ENCODE data around the gene PLPP6. TPM values are rescaled to one million over a fixed set of nuclear protein-coding genes. Genes with fewer than 3 reads are reported as not detected.

Gene PLPP6
- total and polyA plus RNA-seq, 12 donors: 2.2 to 17.1 (median 11.1) TPM

DNA sequence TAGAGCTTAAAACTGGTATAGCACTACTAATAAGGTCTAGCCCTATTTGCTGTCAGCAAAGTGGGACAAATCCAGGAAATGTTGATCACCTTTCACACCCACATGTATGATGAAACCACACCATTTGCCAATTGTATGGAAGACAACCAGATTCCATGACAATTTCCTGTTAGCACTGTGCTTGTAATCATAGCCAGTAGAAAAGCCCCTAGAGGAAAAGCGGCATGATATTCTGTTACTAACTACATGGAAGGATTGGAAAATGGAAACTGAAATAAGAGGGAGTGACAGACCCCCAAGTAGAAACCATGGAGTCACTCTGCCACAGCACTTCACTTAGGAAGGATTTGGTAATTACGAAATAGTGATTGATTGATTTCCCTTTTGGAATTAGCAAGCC lies 3.3 kb downstream of the PLPP6 start:
- no peak for DNase-seq
- H3K4me3 ChIP-seq: no peak overlapping the region
- H3K4me1 ChIP-seq (replicated peaks in 1 of 2): peaks cover 10 to 24% of the 10 kb centered on the region in 2 donors
- H3K27me3 ChIP-seq: no peaks in the 10 kb centered on the region
- peak overlapping the region in 1 of 5 donors; percentile 5 for H3K27ac ChIP-seq
- intact Hi-C loops (cut with DNase I): no loop called here
- WGBS, 4 donors: 78 to 86% (median 84%) methylated on average over 2 of the region's 2 CpGs
- no peak for TF ChIP-seq CTCF (IDR thresholded peaks at IDR 0.05)
- no peak for TF ChIP-seq POLR2A (IDR thresholded peaks at IDR 0.05)
- H3K9me3 ChIP-seq (replicated peaks in 1 of 3): no peaks in the 10 kb centered on the region
- no peaks in the 10 kb centered on the region for H3K36me3 ChIP-seq (replicated peaks in 1 of 2)

DNA sequence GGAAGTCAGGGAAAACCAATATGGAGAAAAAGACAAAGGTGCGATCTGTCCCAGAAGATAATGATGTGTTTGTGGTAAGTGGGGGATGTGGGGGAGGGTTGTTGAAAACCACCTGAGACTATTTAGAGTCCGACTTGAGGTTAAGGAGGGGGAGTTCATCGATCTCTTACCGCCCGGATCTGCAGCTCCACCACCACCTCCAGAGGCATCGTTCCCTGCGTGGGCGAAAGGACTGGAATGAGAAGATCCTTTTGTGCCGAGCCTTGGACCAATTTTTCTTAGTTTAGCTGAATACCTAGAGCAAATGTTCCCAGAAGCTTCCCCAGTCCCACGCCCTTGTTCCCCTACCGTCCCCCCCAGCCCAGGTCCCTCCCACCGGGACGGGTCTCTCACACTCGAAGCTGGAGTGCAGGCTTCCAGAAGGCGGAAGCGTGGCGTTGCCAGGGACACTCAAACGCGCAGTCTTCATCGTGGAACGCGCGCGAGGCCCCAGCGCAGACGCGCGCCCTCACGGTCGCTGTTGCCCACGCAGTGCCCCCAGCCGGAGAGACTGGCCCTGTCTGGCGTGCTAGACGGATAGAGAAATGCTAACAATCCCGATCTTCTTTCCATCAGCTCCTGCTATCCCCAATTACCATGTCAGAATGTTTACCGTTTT lies 4.1 kb downstream of the PLPP6 start, which contains the start of gene SPATA6L:
SPATA6L (minus strand) TSS at position 439 of the 658 bp plus-strand sequence; CDS start at position 209, 230 bp downstream.
- Histone ChIP-seq H3K36me3 (replicated peaks in 1 of 2) (no peaks in the 10 kb centered on the region), H3K27ac (peak within 1 kb of the TSS in 3 of 5 donors; percentile 49 to 75 (median 65)), H3K27me3 (no peaks in the 10 kb centered on the region), H3K4me1 (replicated peaks in 1 of 2) (peaks cover 10 to 24% of the 10 kb centered on the region in 2 donors), H3K9me3 (replicated peaks in 1 of 3) (no peaks in the 10 kb centered on the region), H3K4me3 (peak within 1 kb of the TSS in 2 of 4 donors; percentile 35 to 59)
- WGBS, 4 donors: 1 to 4% (median 2%) methylated on average over 13 to 36 of the region's 36 CpGs
- intact Hi-C loops (cut with DNase I): no loop called here
- DNase-seq: peak; percentile 62 to 86 (median 68)
- peak in 1 of 2 donors; percentile 22 for TF ChIP-seq POLR2A (IDR thresholded peaks at IDR 0.05)
- no peak for TF ChIP-seq CTCF (IDR thresholded peaks at IDR 0.05)

- Histone ChIP-seq H3K27ac (no peak overlapping the region), H3K27me3 (no peaks in the 10 kb centered on the region), H3K36me3 (replicated peaks in 1 of 2) (no peaks in the 10 kb centered on the region), H3K4me3 (no peak overlapping the region), H3K4me1 (replicated peaks in 1 of 2) (peaks cover 10 to 24% of the 10 kb centered on the region in 2 donors), H3K9me3 (replicated peaks in 1 of 3) (no peaks in the 10 kb centered on the region)
- no peak for TF ChIP-seq POLR2A (IDR thresholded peaks at IDR 0.05)
- no peak for TF ChIP-seq CTCF (IDR thresholded peaks at IDR 0.05)
- DNase-seq: no peak
- intact Hi-C loops (cut with DNase I): no loop called here
- 89 to 100% (median 97%) methylated on average over 1 of the region's 1 CpG for WGBS, 4 donors
Measured at GRCh38 chr9:4667681-4668080, 5.6 kb downstream of the PLPP6 start.

GRCh38 chr9:4668604-4669003 lies 6.5 kb downstream of the PLPP6 start:
- Histone ChIP-seq H3K27ac (no peak overlapping the region), H3K9me3 (replicated peaks in 1 of 3) (no peaks in the 10 kb centered on the region), H3K36me3 (replicated peaks in 1 of 2) (no peaks in the 10 kb centered on the region), H3K27me3 (no peaks in the 10 kb centered on the region), H3K4me1 (replicated peaks in 1 of 2) (peaks cover 7 to 16% of the 10 kb centered on the region in 2 donors), H3K4me3 (no peak overlapping the region)
- 80 to 93% (median 86%) methylated on average over 2 of the region's 2 CpGs for WGBS, 4 donors
- no peak for TF ChIP-seq CTCF (IDR thresholded peaks at IDR 0.05)
- no peak for TF ChIP-seq POLR2A (IDR thresholded peaks at IDR 0.05)
- DNase-seq: no peak
- intact Hi-C loops (cut with DNase I): no loop called here
